K562 (cell line): ENCODE results near the gene ALX3. TPM values are rescaled to one million over a fixed set of nuclear protein-coding genes. Genes with fewer than 3 reads are reported as not detected.

Experiments used
- ATAC-seq: fragments of 200-7000 bp; cut with Tn5 transposase; 3 replicates; pipeline ENCODE4 v1.9.1; 2020; ENCODE audit warnings: moderate library complexity
- BruUV-seq: library from RNA; stranded (reverse); fragments of 400-500 nt; replicated peaks from 2 replicates; lab custom pipeline; 2021; lab: Mats Ljungman, UMichigan
- CTCF ChIA-PET: fragments of 300-600 bp; formaldehyde crosslinking; extraction: SDS; loops from one replicate; lab custom pipeline; 2021; ENCODE audit warnings: low intra/inter-chr PET ratio; lab: Yijun Ruan, JAX
- POLR2A ChIA-PET: fragments of 300-600, 350-650 bp; sonication (Branson Sonifier 250); formaldehyde crosslinking; extraction: SDS; loops from one replicate; lab custom pipeline; 2021; ENCODE audit warnings: antibody characterized with exemption, inconsistent platforms; lab: Yijun Ruan, JAX
- DNase-seq, 4 experiments: peaks; one replicate each; pipeline versions ENCODE4 v3.0.0 to v3.0.0-alpha.2; 2011 to 2018; ENCODE audit warnings: low spot score in 3 of 4, mixed read lengths in 3 of 4; ENCODE audit errors: extremely low read depth in 1 of 4
- FAIRE-seq: peaks from 2 replicates; lab custom pipeline; 2011; peaks lifted over from hg19 to GRCh38; lab: Jason Lieb, UNC
- H2AFZ ChIP-seq: 2 replicates; pipeline ENCODE4 v1.6.0; 2011; ENCODE audit warnings: low read depth, low read length, control low read depth, inconsistent platforms
- H3K27ac ChIP-seq: fragments of 200-600 bp; 3 replicates; pipeline ENCODE4 v1.8.0; 2011; ENCODE audit warnings: low read depth, mild to moderate bottlenecking, control low read depth, inconsistent platforms, low read length, moderate library complexity, mixed read lengths; ENCODE audit errors: extremely low read depth
- H3K27me3 ChIP-seq, 2 experiments: fragments of 300-600 bp in 1 of 2; 2 replicates in 1 of 2; 3 replicates in 1 of 2; pipeline versions ENCODE4 v1.6.0 to v1.8.0; 2011; ENCODE audit warnings: inconsistent platforms in 2 of 2, low read length in 2 of 2, mild to moderate bottlenecking in 1 of 2, mixed read lengths in 1 of 2, moderate library complexity in 1 of 2; ENCODE audit not compliant: control insufficient read depth in 2 of 2, insufficient read depth in 2 of 2
- H3K36me3 ChIP-seq: fragments of 300-600 bp; 3 replicates; pipeline ENCODE4 v1.8.0; 2011; ENCODE audit warnings: mild to moderate bottlenecking, low read length, inconsistent platforms; ENCODE audit not compliant: control insufficient read depth, insufficient read depth
- H3K4me1 ChIP-seq, 2 experiments: fragments of 200-600 bp in 1 of 2; replicated peaks in 1 of 2; 2 replicates in 1 of 2; 3 replicates in 1 of 2; pipeline versions ENCODE4 v1.5.1 to v1.8.0; 2011; ENCODE audit warnings: inconsistent platforms in 2 of 2, low read length in 2 of 2, mild to moderate bottlenecking in 1 of 2, mixed read lengths in 1 of 2, moderate library complexity in 1 of 2; ENCODE audit not compliant: control insufficient read depth in 2 of 2, insufficient read depth in 2 of 2
- H3K4me2 ChIP-seq: 2 replicates; pipeline ENCODE4 v1.6.1; 2011; ENCODE audit warnings: low read length, control low read depth, inconsistent platforms, mixed read lengths; ENCODE audit not compliant: insufficient read depth
- H3K4me3 ChIP-seq: fragments of 200-600 bp; sonication (generic), shearing (Covaris generic); 2 replicates; pipeline ENCODE4 v1.5.1; 2016; ENCODE audit warnings: control low read depth, inconsistent platforms
- H3K79me2 ChIP-seq: fragments of 200-600 bp; 3 replicates; pipeline ENCODE4 v1.8.0; 2011; ENCODE audit warnings: low read length, inconsistent platforms; ENCODE audit not compliant: control insufficient read depth, insufficient read depth
- H3K9ac ChIP-seq, 2 experiments: 2 replicates each; pipeline versions ENCODE4 v1.6.0 to v1.6.1; 2011; ENCODE audit warnings: low read depth in 2 of 2, low read length in 2 of 2, control low read depth in 1 of 2, inconsistent platforms in 1 of 2, mild to moderate bottlenecking in 1 of 2, mixed read lengths in 1 of 2; ENCODE audit not compliant: insufficient read depth in 1 of 2
- H3K9me1 ChIP-seq: one replicate; pipeline ENCODE4 v1.6.0; 2011; ENCODE audit warnings: inconsistent platforms, mild to moderate bottlenecking, low read length, moderate library complexity; ENCODE audit not compliant: control insufficient read depth, insufficient read depth
- H3K9me3 ChIP-seq: replicated peaks from 2 replicates; pipeline ENCODE4 v1.5.1; 2011; ENCODE audit warnings: low read depth, low read length, inconsistent platforms; ENCODE audit not compliant: control insufficient read depth, insufficient read depth
- H4K20me1 ChIP-seq: replicated peaks from 2 replicates; pipeline ENCODE4 v1.6.1; 2011; ENCODE audit warnings: low read length, inconsistent platforms, mixed read lengths; ENCODE audit not compliant: control insufficient read depth, insufficient read depth
- CXXC5 ChIP-seq: fragments of 250-450 bp; sonication (Bioruptor Pico); IDR thresholded peaks from 2 replicates; pipeline ENCODE4 v1.8.0; 2022; ENCODE audit warnings: inconsistent platforms, mild to moderate bottlenecking, moderate library complexity
- FOXK1 ChIP-seq: sonication (generic); formaldehyde crosslinking; IDR thresholded peaks from 2 replicates; pipeline ENCODE4 v1.8.0; 2022; ENCODE audit warnings: missing genetic modification reagents, mild to moderate bottlenecking, borderline replicate concordance
- MAFK ChIP-seq: IDR thresholded peaks from 2 replicates; pipeline ENCODE4 v1.6.1; 2011; ENCODE audit warnings: low read length, improper control_type of control experiment
- SMARCB1 ChIP-seq: IDR thresholded peaks from 2 replicates; pipeline ENCODE4 v1.6.1; 2011; ENCODE audit warnings: improper control_type of control experiment, low read depth; ENCODE audit not compliant: insufficient read length
- SRSF9 ChIP-seq: fragments of 200-400 bp; formaldehyde crosslinking; IDR thresholded peaks from 2 replicates; pipeline ENCODE4 v1.6.1; 2017; ENCODE audit warnings: low read depth, low read length, borderline replicate concordance
- YY1 ChIP-seq, 3 experiments: IDR thresholded peaks; 2 replicates each; pipeline ENCODE4 v1.6.1; 2011; ENCODE audit warnings: low read length in 2 of 3, mild to moderate bottlenecking in 2 of 3, moderate library complexity in 2 of 3, borderline replicate concordance in 1 of 3, control low read depth in 1 of 3, low read depth in 1 of 3; ENCODE audit not compliant: insufficient read depth in 3 of 3, insufficient replicate concordance in 2 of 3, control insufficient read depth in 1 of 3, insufficient read length in 1 of 3; ENCODE audit errors: extremely low read depth in 1 of 3
- WGBS: fragments of 100-300 bp; shearing (Covaris generic); methylation state at CpG from one replicate; pipeline ENCODE4 v1.1.6; 2016; ENCODE audit warnings: low coverage, mixed read lengths; ENCODE audit not compliant: insufficient coverage; ENCODE audit errors: missing lambda C conversion rate; 5-methylcytosine and 5-hydroxymethylcytosine counted together
- in situ Hi-C: fragments of 300-500 bp; cut with MboI; formaldehyde crosslinking; loops from 4 replicates; pipeline ENCODE4 v1.15.0; 2018; ENCODE audit warnings: inconsistent platforms, mixed read lengths
- intact Hi-C: fragments of 100-400 bp; cut with micrococcal nuclease; formaldehyde crosslinking; loops from 2 replicates; pipeline ENCODE4 v1.14.2; 2022
- polyA plus RNA-seq, 8 experiments: library from polyadenylated mRNA; depleted of rRNA in 4 of 8; stranded (reverse) in 5 of 8; unstranded in 3 of 8; fragments of >200 nt; fragmentation: Nextera tagmentation in 2 of 8; fragmentation: Illumina TruSeq in 1 of 8; extraction: Ambion mirVana in 2 of 8; extraction: Trizol in 1 of 8; gene quantifications; 2 replicates each; pipeline versions ENCODE4 v1.2.1 to v1.2.3, GENCODE V29; 2011 to 2014; ENCODE audit warnings: inconsistent platforms in 1 of 8, missing spikeins in 1 of 8
- total RNA-seq, 7 experiments: library from RNA; depleted of rRNA in 6 of 7; stranded (reverse); fragments of >200 nt in 6 of 7; fragmentation: Illumina TruSeq in 2 of 7; extraction: Trizol in 2 of 7; gene quantifications; 2 replicates each; pipeline versions ENCODE4 v1.2.1 to v1.2.3, GENCODE V29; 2011 to 2021; ENCODE audit warnings: low replicate concordance in 1 of 7

ALX3 gene
- total and polyA plus RNA-seq, 9 of the 15 experiments (the other 6 are each of a cell fraction or from before 2014, with no cell fraction given), result not detected

GRCh38 chr1:110061341-110061740 is 9.1 kb downstream of the ALX3 start:
- intact Hi-C loops (no loop called here), in situ Hi-C loops (no loop called here)
- WGBS, result 91% methylated on average over 4 of the region's 10 CpGs
- Histone ChIP-seq H3K9me3 (no peaks in the 10 kb centered on the region), H3K79me2 (no peaks in the 10 kb centered on the region), H3K4me1 (peaks cover 24 to 33% of the 10 kb centered on the region in 2 experiments), H3K4me3 (no peak overlapping the region), H2AFZ (no peak overlapping the region), H3K27ac (no peak overlapping the region), H4K20me1 (peaks cover 26% of the 10 kb centered on the region), H3K27me3 (no peaks in the 10 kb centered on the region), H3K36me3 (peaks cover 21% of the 10 kb centered on the region), H3K9ac (peak overlapping the region in 1 of 2 experiments; percentile 57; a peak in 2 of 4 replicates), H3K9me1 (peaks cover 12% of the 10 kb centered on the region), H3K4me2 (no peak overlapping the region)
- CTCF ChIA-PET, result interaction anchor here (0.6 kb wide), 1 partner anchor 12 kb away, joined by 5 read pairs; no protein-coding TSS in a partner anchor
- POLR2A ChIA-PET, result interaction anchor here (0.9 to 1.7 kb wide), 4 partner anchors 10 to 30 kb away, joined by 3 to 8 read pairs (median 6); partner anchors contain the start of gene STRIP1
- FAIRE-seq (no peak), DNase-seq (no peak), ATAC-seq (no peak)
- BruUV-seq, result no TSS peak
- TF ChIP-seq CXXC5 (CRISPR knock-in tag) (no peak), SRSF9 (no peak), FOXK1 (CRISPR knock-in tag) (no peak), SMARCB1 (no peak), MAFK (no peak), YY1 (IDR thresholded peaks at IDR 0.05; ENCODE audit: borderline replicate concordance in 1 of 3, control insufficient read depth in 1 of 3, extremely low read depth in 1 of 3, insufficient read depth in 3 of 3, insufficient read length in 1 of 3, insufficient replicate concordance in 2 of 3, low read depth in 1 of 3, low read length in 2 of 3) (no peak)
